NCI-H82 treated with DMSO at 0.1 percent for 48 hours (cell line): ENCODE data around the gene NOS3.
A peak's percentile ranks its signal among the peaks of the same experiment; 100 is the strongest.

ENCODE experiments used
- DNase-seq: peaks from one replicate; lab custom pipeline; 2025; ENCODE audit not compliant: unreplicated experiment; lab: John Stamatoyannopoulos, UW

NOS3 gene

DNA sequence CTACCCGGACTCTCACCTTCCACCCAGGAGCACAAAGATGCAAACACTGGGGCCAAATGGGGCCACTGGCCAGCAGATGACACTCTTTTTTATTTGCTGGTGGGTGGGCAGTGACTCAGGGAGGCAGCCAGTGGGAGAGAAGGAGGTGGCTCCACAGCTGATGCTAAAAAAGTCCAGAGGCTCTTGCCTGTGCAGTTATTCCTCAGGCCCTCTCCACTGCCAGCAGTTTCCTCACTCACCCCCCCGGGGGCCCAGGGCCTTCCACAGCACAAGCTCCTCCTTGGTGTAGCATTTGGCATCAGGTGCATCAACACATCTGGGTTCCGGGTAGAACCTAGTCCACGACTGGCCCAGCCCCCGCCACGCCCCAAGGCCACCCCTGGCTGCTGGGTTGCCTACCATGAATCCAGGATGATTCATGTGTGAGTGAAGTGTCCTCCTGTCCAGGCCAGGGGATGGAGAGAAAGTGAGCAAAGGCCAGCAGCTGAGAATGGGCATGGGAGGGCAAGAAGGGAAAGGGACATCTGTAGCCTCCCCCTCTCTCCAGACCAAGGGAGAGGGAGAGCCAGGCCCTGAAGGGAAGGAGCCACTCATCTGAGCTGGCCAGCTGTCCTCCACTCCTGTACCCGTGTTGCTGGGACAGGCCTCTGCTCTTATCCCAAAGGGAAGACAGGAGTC is 11.0 kb upstream of the NOS3 start:
- DNase-seq = no peak

DNA sequence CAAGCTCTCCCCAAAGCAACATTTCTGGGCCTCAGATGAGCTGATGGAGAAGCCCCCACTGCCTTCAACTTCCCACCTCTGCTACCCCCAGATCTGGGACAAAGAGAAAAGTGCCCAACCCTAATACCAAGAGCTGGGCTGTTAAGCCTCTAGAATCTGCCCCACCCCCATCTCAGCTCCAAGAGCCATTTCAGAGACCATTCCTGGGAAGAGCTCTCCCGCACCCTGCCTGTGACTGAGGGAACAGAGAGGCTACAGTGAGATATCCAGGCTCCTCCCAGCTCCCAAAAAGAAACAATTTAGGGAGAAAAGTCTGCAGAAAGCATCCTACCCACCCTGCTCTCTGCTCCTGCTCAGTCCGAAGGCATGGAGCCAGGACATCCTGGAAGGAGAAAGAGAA is 10.2 kb upstream of the NOS3 start:
- peak; percentile 51 for DNase-seq

DNA sequence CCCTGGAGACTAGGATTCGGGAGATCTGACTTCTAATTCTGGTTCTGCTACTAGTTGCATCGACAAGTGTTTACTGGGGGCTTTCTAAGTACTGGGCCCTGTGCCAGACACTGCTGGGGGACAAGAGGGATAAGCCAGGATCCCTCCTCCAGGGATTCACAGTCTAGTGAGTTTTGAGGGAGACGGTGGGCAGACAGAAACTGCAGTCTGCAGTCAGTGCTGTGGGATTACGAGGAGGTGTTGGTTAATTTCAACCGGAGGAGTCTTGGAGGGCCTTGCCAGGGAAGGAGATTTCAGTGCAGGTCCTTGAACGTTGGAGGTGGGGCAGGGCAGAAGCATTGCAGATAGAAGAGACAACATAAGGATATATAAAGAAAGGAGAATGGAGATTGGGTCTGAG is 9.2 kb upstream of the NOS3 start:
- peak; percentile 51 for DNase-seq

DNA sequence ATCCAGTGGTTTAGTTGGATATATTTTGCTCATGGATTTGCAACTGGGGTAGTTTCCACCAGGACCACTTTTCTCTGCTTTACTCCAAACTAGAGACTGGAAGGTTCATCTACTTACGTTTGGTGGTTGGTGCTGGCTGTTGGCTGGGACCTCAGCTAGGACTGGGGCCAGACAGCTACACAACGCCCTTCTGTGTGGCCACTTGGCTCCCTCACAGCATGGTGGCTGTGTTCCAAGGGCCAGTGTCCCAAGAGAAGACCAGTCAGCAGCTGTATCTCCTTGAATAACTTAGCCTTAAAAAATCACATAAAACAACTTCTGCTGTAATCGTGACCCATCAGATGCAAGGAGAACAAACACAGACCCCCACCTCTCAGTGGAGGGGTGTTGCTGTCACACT is 8.5 kb upstream of the NOS3 start:
- no peak for DNase-seq

DNA sequence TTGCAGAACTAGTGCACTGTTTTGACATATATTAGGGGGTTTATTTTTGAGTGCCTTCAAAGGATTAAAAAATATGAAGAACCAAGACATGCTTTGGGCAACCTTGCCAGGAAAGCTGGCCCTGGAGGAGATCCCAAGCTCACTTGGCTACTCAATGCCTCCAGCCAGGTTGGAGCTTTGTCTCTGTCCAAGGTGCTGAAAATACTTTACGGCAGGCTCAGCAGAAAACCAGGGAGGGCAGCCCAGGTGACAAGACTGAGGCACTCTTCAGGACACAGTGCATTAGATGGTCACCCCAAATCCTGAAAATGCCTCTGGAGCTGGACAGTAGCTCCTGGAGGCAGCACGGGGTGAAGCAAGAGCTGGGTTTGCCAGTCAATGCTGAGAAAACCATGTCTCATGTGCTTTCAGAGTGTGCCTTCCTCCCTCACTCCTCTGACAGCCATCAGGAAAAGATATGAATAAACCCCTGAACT is 6.9 kb upstream of the NOS3 start:
- DNase-seq = no peak

DNA sequence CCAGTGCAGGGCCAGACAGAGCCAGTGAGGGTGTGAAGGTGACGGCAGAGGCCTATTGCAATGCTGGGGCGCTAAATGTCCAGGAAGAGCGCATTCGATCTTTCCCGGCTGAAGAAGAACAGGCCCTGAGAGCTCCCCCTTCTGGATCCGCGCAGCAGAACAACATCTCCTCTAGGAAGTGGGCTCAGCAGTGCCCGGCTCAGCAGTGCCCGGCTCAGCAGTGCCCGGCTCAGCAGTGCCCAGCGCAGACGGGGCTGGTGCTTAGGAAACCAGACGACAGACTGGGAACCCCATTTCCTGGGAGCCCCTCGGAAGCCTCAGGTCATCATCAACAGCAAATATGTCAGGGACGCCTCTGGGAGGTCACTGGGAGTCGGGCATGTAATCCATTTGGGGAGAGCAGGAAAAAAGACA is 4.7 kb upstream of the NOS3 start:
- peak; percentile 39 for DNase-seq

DNA sequence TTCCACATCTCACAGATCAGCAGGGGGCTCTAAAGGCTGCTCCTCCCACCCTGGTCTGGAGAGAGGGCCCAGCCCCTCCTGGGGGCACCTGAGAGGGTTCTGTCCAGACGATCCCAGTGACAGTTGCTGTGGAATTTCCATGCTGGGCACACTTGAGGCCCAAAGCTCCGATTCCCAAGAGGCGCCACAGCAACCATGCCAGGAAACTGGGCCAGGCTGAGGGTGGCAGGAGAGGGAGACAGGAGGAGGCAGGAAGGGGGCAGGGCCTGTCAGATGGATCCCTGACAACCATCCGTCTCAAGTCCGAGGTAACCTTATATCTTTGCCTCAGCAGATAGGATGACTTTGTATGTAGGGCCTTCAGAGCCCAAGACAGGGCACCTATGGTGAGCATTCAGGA is 4.3 kb upstream of the NOS3 start:
- no peak for DNase-seq

DNA sequence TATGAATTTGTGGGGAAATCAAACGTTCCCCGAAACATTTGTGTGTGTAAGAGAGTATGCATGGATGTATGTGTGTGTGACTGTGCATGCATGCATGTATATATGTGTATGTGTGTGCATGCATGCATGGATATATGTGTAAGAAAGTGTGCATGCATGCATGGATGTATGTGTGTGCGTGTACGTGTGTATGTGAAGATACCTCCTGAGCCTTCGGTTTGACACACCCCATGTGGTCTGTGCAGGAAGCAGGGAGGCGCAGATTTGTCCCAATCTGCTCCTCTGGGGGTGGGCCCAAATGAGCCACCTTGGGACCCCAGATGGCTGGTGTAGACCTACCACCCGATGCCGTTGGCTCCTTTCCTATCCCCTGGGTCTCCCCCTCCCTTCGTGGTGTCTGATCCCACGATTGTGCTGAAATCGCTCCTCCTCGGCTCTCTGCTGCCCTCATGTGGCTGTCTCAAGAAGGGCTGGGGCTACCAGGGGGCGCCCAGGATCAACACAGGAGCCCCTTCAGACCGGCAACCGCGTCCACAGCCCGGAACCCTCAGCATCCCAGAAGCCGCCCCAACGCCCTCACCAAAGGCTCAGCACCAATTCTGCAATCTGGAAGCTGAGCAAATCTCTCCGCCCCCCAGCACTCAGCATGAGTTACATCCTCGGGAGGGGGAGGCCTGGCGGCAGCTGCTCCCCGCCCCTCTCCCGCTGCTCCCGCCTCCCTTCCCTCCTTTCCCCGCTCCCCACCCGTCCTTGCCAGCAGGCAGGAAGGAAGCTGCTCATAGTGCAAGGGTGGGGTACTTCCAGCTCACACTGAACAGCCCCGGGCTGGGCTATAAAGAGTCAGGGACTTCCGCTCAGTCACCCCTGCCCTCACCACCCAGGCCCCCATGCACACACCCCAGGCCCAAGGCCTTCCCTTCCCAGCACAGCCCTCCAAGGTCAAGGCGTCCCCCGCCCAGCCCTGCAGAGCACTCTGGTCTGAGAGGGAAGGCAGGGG is 2.3 kb upstream of the NOS3 start:
- DNase-seq = peak; percentile 58

DNA sequence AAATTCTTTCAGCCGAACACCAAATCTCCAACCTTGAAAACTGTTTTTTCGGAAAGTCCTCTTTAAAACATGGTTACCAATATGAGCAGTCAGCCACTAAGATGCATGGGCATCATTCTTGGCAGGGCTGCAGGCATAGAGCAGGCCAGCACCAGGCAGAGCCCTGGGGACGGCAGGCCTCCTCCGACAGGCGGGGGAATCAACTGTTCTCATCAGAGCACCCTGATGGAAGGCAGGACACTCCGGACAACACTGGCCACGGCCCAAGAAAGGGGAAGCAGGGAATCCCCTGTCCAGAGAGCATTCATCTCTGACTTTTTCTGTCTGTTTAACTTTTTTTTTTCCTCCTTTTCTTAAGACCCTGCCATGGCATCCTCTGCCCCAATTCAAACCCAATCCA is 1.4 kb upstream of the NOS3 start:
- no peak for DNase-seq

DNA sequence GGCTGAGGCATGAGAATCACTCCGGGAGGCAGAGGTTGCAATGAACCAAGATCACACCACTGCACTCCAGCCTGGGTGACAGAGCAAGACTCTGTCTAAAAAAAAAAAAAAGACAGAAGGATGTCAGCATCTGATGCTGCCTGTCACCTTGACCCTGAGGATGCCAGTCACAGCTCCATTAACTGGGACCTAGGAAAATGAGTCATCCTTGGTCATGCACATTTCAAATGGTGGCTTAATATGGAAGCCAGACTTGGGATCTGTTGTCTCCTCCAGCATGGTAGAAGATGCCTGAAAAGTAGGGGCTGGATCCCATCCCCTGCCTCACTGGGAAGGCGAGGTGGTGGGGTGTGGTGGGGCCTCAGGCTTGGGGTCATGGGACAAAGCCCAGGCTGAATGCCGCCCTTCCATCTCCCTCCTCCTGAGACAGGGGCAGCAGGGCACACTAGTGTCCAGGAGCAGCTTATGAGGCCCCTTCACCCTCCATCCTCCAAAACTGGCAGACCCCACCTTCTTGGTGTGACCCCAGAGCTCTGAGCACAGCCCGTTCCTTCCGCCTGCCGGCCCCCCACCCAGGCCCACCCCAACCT is 1.3 kb downstream of the NOS3 start:
- no peak for DNase-seq

DNA sequence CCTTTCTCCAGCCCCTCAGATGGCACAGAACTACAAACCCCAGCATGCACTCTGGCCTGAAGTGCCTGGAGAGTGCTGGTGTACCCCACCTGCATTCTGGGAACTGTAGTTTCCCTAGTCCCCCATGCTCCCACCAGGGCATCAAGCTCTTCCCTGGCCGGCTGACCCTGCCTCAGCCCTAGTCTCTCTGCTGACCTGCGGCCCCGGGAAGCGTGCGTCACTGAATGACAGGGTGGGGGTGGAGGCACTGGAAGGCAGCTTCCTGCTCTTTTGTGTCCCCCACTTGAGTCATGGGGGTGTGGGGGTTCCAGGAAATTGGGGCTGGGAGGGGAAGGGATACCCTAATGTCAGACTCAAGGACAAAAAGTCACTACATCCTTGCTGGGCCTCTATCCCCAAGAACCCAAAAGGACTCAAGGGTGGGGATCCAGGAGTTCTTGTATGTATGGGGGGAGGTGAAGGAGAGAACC is 2.1 kb downstream of the NOS3 start:
- peak; percentile 32 for DNase-seq

DNA sequence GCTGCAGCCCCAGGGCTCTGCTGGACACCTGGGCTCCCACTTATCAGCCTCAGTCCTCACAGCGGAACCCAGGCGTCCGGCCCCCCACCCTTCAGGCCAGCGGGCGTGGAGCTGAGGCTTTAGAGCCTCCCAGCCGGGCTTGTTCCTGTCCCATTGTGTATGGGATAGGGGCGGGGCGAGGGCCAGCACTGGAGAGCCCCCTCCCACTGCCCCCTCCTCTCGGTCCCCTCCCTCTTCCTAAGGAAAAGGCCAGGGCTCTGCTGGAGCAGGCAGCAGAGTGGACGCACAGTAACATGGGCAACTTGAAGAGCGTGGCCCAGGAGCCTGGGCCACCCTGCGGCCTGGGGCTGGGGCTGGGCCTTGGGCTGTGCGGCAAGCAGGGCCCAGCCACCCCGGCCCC is 2.7 kb downstream of the NOS3 start:
- no peak for DNase-seq

DNA sequence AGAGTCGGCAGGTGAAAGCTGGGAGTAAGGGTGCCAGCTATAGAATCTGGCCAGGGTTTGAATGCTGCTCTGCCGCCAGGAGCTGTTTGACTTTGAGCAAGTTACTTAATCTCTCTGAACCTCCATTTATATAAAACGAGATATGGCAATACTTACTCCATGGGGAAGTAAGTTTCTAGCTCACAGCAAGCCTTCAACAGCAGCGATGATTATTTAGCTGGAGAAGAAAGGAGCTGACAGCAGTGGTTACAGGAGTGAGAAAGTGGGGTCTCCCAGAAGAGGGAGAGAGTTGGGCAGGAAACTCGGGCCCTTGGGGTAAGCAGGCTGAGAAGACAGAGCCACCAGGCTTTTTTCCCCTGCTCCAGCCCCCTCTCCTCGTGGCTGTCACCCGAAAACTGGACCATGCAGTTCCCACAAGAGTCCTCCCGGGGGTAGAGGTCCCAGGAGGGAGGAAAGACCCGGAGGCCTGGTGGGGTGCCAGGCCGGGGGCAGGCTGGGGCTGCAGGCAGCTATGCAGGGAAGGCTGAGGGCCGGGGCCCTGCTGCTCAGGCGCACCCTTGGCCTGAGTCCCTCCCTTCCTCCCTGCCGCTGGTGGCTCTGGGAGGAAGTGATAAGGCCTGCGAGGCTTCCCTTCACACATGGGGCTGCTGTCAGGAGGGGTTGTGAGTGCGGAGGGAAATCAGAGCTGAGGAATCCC is 3.5 kb downstream of the NOS3 start:
- DNase-seq = no peak

DNA sequence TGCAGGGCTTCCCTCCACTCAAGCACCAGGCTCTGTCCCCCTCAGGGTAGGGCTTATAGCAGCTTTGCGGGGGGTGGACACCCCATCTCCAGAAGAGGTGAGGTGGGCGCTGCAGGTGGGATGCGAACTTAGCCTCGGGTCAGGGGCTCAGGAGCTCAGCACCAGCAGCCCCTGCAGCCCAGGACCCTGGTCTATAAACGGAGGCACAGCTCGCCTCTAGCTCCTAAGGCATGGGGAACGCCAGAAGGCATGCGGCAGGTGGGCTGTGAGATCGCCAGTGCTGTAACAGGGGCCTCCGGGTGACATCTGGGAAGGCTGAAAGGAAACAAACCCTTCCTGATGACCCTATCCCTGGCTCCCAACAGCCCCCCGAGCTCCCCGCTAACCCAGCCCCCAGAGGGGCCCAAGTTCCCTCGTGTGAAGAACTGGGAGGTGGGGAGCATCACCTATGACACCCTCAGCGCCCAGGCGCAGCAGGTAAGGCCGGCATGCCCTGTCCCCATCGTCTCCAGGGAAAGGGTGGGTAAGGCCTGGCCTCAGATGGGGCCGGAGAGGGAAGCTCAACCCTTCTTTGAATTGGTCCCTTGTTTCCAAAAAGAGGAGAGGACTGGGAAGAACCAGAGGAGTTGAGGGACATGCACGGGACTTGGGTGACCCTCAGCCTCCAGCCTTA is 4.2 kb downstream of the NOS3 start:
- no peak for DNase-seq

DNA sequence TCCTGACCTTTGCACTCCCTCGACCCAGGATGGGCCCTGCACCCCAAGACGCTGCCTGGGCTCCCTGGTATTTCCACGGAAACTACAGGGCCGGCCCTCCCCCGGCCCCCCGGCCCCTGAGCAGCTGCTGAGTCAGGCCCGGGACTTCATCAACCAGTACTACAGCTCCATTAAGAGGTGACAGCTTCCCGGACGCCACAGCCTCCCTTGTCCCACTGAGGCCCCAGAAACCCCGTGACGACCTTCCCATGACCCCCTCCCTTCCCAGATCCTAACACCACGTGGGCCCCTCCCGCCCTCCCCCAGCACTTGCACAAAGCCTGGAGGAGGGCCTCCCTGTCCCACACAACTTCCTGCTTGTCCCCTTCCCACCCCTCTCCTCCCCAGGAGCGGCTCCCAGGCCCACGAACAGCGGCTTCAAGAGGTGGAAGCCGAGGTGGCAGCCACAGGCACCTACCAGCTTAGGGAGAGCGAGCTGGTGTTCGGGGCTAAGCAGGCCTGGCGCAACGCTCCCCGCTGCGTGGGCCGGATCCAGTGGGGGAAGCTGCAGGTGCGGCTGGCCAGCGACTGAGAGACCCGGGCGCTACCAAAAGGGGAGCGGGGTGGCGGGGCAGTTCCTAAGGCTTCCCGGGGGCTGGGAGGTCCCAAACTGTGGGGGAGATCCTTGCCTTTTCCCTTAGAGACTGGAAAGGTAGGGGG is 5.7 kb downstream of the NOS3 start:
- DNase-seq = no peak

DNA sequence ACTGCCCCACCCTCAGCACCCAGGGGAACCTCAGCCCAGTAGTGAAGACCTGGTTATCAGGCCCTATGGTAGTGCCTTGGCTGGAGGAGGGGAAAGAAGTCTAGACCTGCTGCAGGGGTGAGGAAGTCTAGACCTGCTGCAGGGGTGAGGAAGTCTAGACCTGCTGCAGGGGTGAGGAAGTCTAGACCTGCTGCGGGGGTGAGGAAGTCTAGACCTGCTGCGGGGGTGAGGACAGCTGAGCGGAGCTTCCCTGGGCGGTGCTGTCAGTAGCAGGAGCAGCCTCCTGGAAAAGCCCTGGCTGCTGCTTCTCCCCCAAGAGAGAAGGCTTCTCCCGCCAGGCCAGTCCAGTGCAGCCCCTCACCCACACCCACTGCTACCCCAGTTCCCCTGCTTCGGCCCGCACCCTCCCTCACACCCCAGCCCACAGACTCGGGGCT is 6.3 kb downstream of the NOS3 start:
- no peak for DNase-seq

DNA sequence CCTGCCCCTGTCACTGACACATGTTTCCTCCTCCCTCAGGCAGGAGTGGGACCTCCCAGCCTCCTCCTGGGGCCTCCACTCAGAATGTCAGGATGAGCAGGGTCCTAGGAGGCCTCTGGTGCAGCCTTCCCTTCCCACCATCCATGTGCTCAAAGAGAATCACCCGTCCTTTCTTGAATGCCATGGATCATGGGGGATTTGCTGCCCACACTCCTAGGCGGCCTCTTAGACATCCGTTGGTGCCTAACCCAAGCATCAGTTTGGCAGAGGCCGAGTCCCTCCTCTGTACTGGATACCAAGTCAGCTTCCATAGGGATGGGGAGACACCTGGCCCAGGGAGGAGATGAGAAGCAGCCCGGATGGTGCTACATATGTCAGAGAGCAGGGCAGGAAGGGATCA is 7.0 kb downstream of the NOS3 start:
- DNase-seq = no peak

DNA sequence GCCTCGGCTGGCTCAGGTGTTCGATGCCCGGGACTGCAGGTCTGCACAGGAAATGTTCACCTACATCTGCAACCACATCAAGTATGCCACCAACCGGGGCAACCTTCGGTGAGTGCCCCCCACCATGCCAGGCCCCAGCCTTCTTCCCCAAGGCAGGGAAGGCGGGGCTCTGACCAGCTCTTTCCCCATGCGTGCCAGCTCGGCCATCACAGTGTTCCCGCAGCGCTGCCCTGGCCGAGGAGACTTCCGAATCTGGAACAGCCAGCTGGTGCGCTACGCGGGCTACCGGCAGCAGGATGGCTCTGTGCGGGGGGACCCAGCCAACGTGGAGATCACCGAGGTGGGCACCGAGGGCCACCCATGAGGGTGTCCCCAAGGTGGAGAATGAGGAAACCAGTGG is 7.5 kb downstream of the NOS3 start:
- DNase-seq = no peak

DNA sequence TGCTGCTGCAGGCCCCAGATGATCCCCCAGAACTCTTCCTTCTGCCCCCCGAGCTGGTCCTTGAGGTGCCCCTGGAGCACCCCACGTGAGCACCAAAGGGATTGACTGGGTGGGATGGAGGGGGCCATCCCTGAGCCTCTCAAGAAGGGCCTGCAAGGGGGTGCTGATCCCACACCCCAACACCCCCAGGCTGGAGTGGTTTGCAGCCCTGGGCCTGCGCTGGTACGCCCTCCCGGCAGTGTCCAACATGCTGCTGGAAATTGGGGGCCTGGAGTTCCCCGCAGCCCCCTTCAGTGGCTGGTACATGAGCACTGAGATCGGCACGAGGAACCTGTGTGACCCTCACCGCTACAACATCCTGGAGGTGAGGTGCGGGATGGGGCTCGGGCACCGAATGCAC is 8.2 kb downstream of the NOS3 start:
- DNase-seq = no peak
